HG03460 (cell line): ENCODE results near the gene BEND3.
"Not testable (repeated sequence)": the region's sequence is repeated elsewhere in the genome, so short reads cannot be mapped to it uniquely, and the experiment has no call there.

Source experiments
- ATAC-seq: cut with Tn5 transposase; IDR thresholded peaks from one replicate; pipeline ENCODE4 v1.9.1; 2021; ENCODE audit not compliant: unreplicated experiment

Gene BEND3

GRCh38 chr6:107047807-107048206 lies 67.5 kb downstream of the BEND3 start:
- no peak for ATAC-seq

GRCh38 chr6:107045826-107046675 lies 69.3 kb downstream of the BEND3 start:
- ATAC-seq = no peak

GRCh38 chr6:107033126-107033525 lies 82.2 kb downstream of the BEND3 start:
- no peak for ATAC-seq

- no peak for ATAC-seq
Measured at GRCh38 chr6:107032051-107032450, 83.3 kb downstream of the BEND3 start.

GRCh38 chr6:107030151-107030550 lies 85.2 kb downstream of the BEND3 start:
- no peak for ATAC-seq

GRCh38 chr6:107026965-107027364 lies 88.3 kb downstream of the BEND3 start:
- ATAC-seq = no peak

- no peak for ATAC-seq
Measured at GRCh38 chr6:107021446-107022185, 93.7 kb downstream of the BEND3 start.

GRCh38 chr6:107020239-107020638 lies 95.1 kb downstream of the BEND3 start:
- ATAC-seq = no peak

GRCh38 chr6:107019628-107020027 lies 95.7 kb downstream of the BEND3 start:
- not testable (repeated sequence) for ATAC-seq

- no peak for ATAC-seq
Measured at GRCh38 chr6:107019047-107019446, 96.3 kb downstream of the BEND3 start.
